Left renal cortex interstitium (tissue), 4 donors: ENCODE measurements around the gene PLCD3. TPM values are rescaled to one million over a fixed set of nuclear protein-coding genes. Genes with fewer than 3 reads are reported as not detected.
A peak's percentile ranks its signal among the peaks of the same experiment; 100 is the strongest.

Source experiments
- DNase-seq, 4 donors: peaks; one replicate each; pipeline ENCODE4 v3.0.0-alpha.2; 2013; ENCODE audit warnings: low read depth in 4 of 4, low spot score in 2 of 4, missing footprints in 1 of 4
- polyA plus RNA-seq, 4 donors: library from polyadenylated mRNA; unstranded; fragments of 120-200 nt; gene quantifications; one replicate each; pipeline ENCODE4 v1.2.1, GENCODE V29; 2013; ENCODE audit not compliant: insufficient read length in 4 of 4

Gene PLCD3
- polyA plus RNA-seq, 4 donors, result 21.1 to 38.0 (median 30.0) TPM

GRCh38 chr17:45150911-45151809 is 18.8 kb upstream of the PLCD3 start:
- DNase-seq, result no peak

- peak in 1 of 4 donors; percentile 65 for DNase-seq
Measured at GRCh38 chr17:45149669-45150664, 17.7 kb upstream of the PLCD3 start.

GRCh38 chr17:45149037-45149668 is 16.8 kb upstream of the PLCD3 start:
- peak in 2 of 4 donors; percentile 77 to 88 for DNase-seq

GRCh38 chr17:45148183-45149036 is 16.1 kb upstream of the PLCD3 start, which contains the start of gene HEXIM1:
Gene HEXIM1 (plus strand): TSS chr17:45148475. CDS start chr17:45149191, 716 bp downstream.
- DNase-seq, result peak; percentile 99 to 100 (median 100)

GRCh38 chr17:45147581-45148182 is 15.4 kb upstream of the PLCD3 start:
- DNase-seq, result peak; percentile 85 to 98 (median 91)

GRCh38 chr17:45146890-45147580 is 14.7 kb upstream of the PLCD3 start:
- peak in 1 of 4 donors; percentile 69 for DNase-seq

- DNase-seq, result no peak
Measured at GRCh38 chr17:45146592-45146889, 14.2 kb upstream of the PLCD3 start.

GRCh38 chr17:45146166-45146565 is 13.9 kb upstream of the PLCD3 start:
- no peak for DNase-seq

- DNase-seq, result no peak
Measured at GRCh38 chr17:45145035-45145389, 12.7 kb upstream of the PLCD3 start.

- DNase-seq, result no peak
Measured at GRCh38 chr17:45144199-45145034, 12.1 kb upstream of the PLCD3 start.

GRCh38 chr17:45143767-45144198 is 11.5 kb upstream of the PLCD3 start:
- DNase-seq, result peak in 1 of 4 donors; percentile 64

- no peak for DNase-seq
Measured at GRCh38 chr17:45143094-45143670, 10.9 kb upstream of the PLCD3 start.

GRCh38 chr17:45139533-45139920 is 7.2 kb upstream of the PLCD3 start:
- DNase-seq, result no peak

- DNase-seq, result no peak
Measured at GRCh38 chr17:45138911-45139532, 6.7 kb upstream of the PLCD3 start.

- no peak for DNase-seq
Measured at GRCh38 chr17:45137561-45138305, 5.4 kb upstream of the PLCD3 start.

- DNase-seq, result no peak
Measured at GRCh38 chr17:45136846-45137560, 4.7 kb upstream of the PLCD3 start.
